Stomach (tissue), 9 donors: Measurements from ENCODE around the gene UFSP2. TPM values are rescaled to one million over a fixed set of nuclear protein-coding genes. Genes with fewer than 3 reads are reported as not detected.

Experiments
- DNase-seq, 2 donors: peaks; one replicate each; pipeline versions ENCODE4 v3.0.0 to v3.0.0-alpha.2; 2013 to 2019
- H3K27ac ChIP-seq, 5 donors: fragments of 200-600 bp in 4 of 5; sonication (generic) in 4 of 5; one replicate each; pipeline ENCODE4 v1.5.1; 2013 to 2019; ENCODE audit warnings: mild to moderate bottlenecking in 1 of 5, moderate library complexity in 1 of 5
- H3K27me3 ChIP-seq, 3 donors: fragments of 200-600 bp; sonication (generic); one replicate each; pipeline ENCODE4 v1.5.1; 2017 to 2019; ENCODE audit warnings: mixed run types in 1 of 3
- H3K36me3 ChIP-seq, 4 donors: fragments of 200-600 bp; sonication (generic); 1 replicate in 3 of 4; 2 replicates in 1 of 4; pipeline ENCODE4 v1.5.1; 2016 to 2019
- H3K4me1 ChIP-seq, 4 donors: fragments of 200-600 bp; sonication (generic); one replicate each; pipeline ENCODE4 v1.5.1; 2016 to 2019
- H3K4me3 ChIP-seq, 4 donors: fragments of 200-600 bp; sonication (generic) in 3 of 4; one replicate each; pipeline ENCODE4 v1.5.1; 2016 to 2019; ENCODE audit warnings: mild to moderate bottlenecking in 1 of 4
- H3K9me3 ChIP-seq, 4 donors: fragments of 200-600 bp; sonication (generic); one replicate each; pipeline ENCODE4 v1.5.1; 2016 to 2019
- EP300 ChIP-seq: sonication (generic); formaldehyde crosslinking; IDR thresholded peaks from one replicate; pipeline ENCODE4 v1.6.1; 2017; ENCODE audit warnings: antibody characterized with exemption
- POLR2A ChIP-seq, 4 donors: fragments of 450-650 bp; IDR thresholded peaks; one replicate each; pipeline ENCODE4 v1.6.1; 2016; ENCODE audit warnings: antibody characterized with exemption in 4 of 4, control low read depth in 2 of 4, mild to moderate bottlenecking in 1 of 4, moderate library complexity in 1 of 4
- POLR2AphosphoS5 ChIP-seq, 3 donors: sonication (generic); formaldehyde crosslinking; IDR thresholded peaks; one replicate each; pipeline ENCODE4 v1.6.1; 2016; ENCODE audit warnings: antibody characterized with exemption in 3 of 3
- WGBS, 5 donors: extraction: QIAGEN DNeasy Blood & Tissue Kit in 3 of 5; methylation state at CpG; one replicate each; pipeline versions ENCODE4 v1.1.5 to v1.1.7; 2013 to 2018; 5-methylcytosine and 5-hydroxymethylcytosine counted together
- intact Hi-C: fragments of 100-400 bp; cut with DNase I; formaldehyde crosslinking; loops from one replicate; pipeline ENCODE4 v1.15.1; 2023; ENCODE audit warnings: low total_unique reads
- polyA plus RNA-seq, 3 donors: library from polyadenylated mRNA; stranded (reverse); fragments of 200-250 nt; gene quantifications; one replicate each; pipeline ENCODE4 v1.2.3, GENCODE V29; 2013
- total RNA-seq, 5 donors: library from RNA; depleted of rRNA; stranded (reverse); fragments of >200 nt; gene quantifications; one replicate each; pipeline versions ENCODE4 v1.1.0 to v1.2.3, GENCODE V29; 2014 to 2016
- TF ChIP-seq, protein P1 (sequence below), 7 experiments: fragments of 450-650 bp in 4 of 7; fragments of 200-600 bp in 3 of 7; sonication (generic) in 3 of 7; IDR thresholded peaks; one replicate each; pipeline ENCODE4 v1.5.1; 2016 to 2019; ENCODE audit warnings: antibody characterized with exemption in 7 of 7, control low read depth in 2 of 7, mild to moderate bottlenecking in 1 of 7
- donor health status: healthy with polysubstance abuse.
- donor health status: Bipolar disorder and iron deficiency.
- donor health status: healthy.

Gene UFSP2
- total and polyA plus RNA-seq, 8 donors, result 12.3 to 56.2 (median 20.4) TPM; not detected in 1

- Histone ChIP-seq H3K27me3 (no peaks in the 10 kb centered on the region), H3K4me1 (peaks cover 10 to 35% (median 26%) of the 10 kb centered on the region in 4 donors), H3K36me3 (peaks cover 0 to 1% (median 0%) of the 10 kb centered on the region in 4 donors), H3K9me3 (no peaks in the 10 kb centered on the region), H3K4me3 (no peak overlapping the region), H3K27ac (no peak overlapping the region)
- DNase-seq, result peak in 1 of 2 donors; percentile 7
- intact Hi-C loops, result no loop called here
- no peak for TF ChIP-seq POLR2AphosphoS5 (IDR thresholded peaks at IDR 0.05)
- no peak for TF ChIP-seq EP300
- no peak for TF ChIP-seq POLR2A (IDR thresholded peaks at IDR 0.05)
- TF ChIP-seq, protein P1, sequence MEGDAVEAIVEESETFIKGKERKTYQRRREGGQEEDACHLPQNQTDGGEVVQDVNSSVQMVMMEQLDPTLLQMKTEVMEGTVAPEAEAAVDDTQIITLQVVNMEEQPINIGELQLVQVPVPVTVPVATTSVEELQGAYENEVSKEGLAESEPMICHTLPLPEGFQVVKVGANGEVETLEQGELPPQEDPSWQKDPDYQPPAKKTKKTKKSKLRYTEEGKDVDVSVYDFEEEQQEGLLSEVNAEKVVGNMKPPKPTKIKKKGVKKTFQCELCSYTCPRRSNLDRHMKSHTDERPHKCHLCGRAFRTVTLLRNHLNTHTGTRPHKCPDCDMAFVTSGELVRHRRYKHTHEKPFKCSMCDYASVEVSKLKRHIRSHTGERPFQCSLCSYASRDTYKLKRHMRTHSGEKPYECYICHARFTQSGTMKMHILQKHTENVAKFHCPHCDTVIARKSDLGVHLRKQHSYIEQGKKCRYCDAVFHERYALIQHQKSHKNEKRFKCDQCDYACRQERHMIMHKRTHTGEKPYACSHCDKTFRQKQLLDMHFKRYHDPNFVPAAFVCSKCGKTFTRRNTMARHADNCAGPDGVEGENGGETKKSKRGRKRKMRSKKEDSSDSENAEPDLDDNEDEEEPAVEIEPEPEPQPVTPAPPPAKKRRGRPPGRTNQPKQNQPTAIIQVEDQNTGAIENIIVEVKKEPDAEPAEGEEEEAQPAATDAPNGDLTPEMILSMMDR (IDR thresholded peaks at IDR 0.05), result no peak
- 88 to 94% (median 91%) methylated on average over 22 of the region's 22 CpGs for WGBS, 5 donors
Measured at GRCh38 chr4:185426960-185427688, 1.4 kb upstream of the UFSP2 start.

GRCh38 chr4:185424905-185425646 is 688 bp downstream of the UFSP2 start:
- Histone ChIP-seq H3K4me1 (peaks cover 10 to 51% (median 34%) of the 10 kb centered on the region in 4 donors), H3K27ac (peak overlapping the region; percentile 89 to 95 (median 93)), H3K9me3 (no peaks in the 10 kb centered on the region), H3K36me3 (peaks cover 0 to 14% (median 4%) of the 10 kb centered on the region in 4 donors), H3K27me3 (no peaks in the 10 kb centered on the region), H3K4me3 (peak overlapping the region; percentile 65 to 81 (median 68))
- TF ChIP-seq POLR2AphosphoS5 (IDR thresholded peaks at IDR 0.05), result no peak
- no peak for TF ChIP-seq POLR2A (IDR thresholded peaks at IDR 0.05)
- TF ChIP-seq EP300, result no peak
- WGBS, 5 donors, result 12 to 16% (median 15%) methylated on average over 12 to 13 of the region's 13 CpGs
- intact Hi-C loops, result no loop called here
- DNase-seq, result no peak

GRCh38 chr4:185421366-185422124 is 4.2 kb downstream of the UFSP2 start:
- 56 to 88% (median 79%) methylated on average over 2 of the region's 2 CpGs for WGBS, 5 donors
- Histone ChIP-seq H3K27ac (no peak overlapping the region), H3K27me3 (no peaks in the 10 kb centered on the region), H3K36me3 (peaks cover 3 to 41% (median 30%) of the 10 kb centered on the region in 4 donors), H3K4me3 (no peak overlapping the region), H3K9me3 (no peaks in the 10 kb centered on the region), H3K4me1 (peaks cover 10 to 51% (median 33%) of the 10 kb centered on the region in 4 donors)
- peak in 1 of 2 donors; percentile 41 for DNase-seq
- intact Hi-C loops, result no loop called here
- no peak for TF ChIP-seq EP300

- H3K36me3 ChIP-seq, result peaks cover 12 to 80% (median 64%) of the 10 kb centered on the region in 4 donors
- no peak for DNase-seq
Measured at GRCh38 chr4:185416955-185417354, 8.8 kb downstream of the UFSP2 start.

More at GRCh38 chr4:185416955-185417354, 8.8 kb downstream of the UFSP2 start:
- TF ChIP-seq POLR2A (IDR thresholded peaks at IDR 0.05) (no peak), POLR2AphosphoS5 (IDR thresholded peaks at IDR 0.05) (no peak), EP300 (no peak)
- TF ChIP-seq, protein P1 (IDR thresholded peaks at IDR 0.05), result no peak
- Histone ChIP-seq H3K4me3 (no peak overlapping the region), H3K27ac (no peak overlapping the region), H3K9me3 (no peaks in the 10 kb centered on the region), H3K4me1 (peaks cover 0 to 15% (median 7%) of the 10 kb centered on the region in 4 donors), H3K27me3 (no peaks in the 10 kb centered on the region)
- intact Hi-C loops, result no loop called here
